Hematopoietic multipotent progenitor cell treated with erythropoietin and hydrocortisone succinate and interleukin-3 and kit ligand, for 15 days (in vitro differentiated cells): ENCODE results near the gene HELQ.
"Not testable (repeated sequence)": the region's sequence is repeated elsewhere in the genome, so short reads cannot be mapped to it uniquely, and the experiment has no call there.

ENCODE experiments used
- DNase-seq: peaks from one replicate; pipeline ENCODE4 v3.0.0-alpha.2; 2015; ENCODE audit warnings: low spot score

HELQ gene

GRCh38 chr4:83455281-83456183 is at the start of gene HELQ, which contains the start of gene MRPS18C:
Gene HELQ, minus strand, starts transcription at chr4:83455823. Its CDS starts 130 bp downstream, at chr4:83455693.
Gene MRPS18C, plus strand, starts transcription at chr4:83456058. Its CDS starts 20 bp downstream, at chr4:83456078.
- peak; percentile 97 for DNase-seq

- no peak for DNase-seq
These were observed 49.4 kb upstream of the HELQ start for GRCh38 chr4:83504996-83505395.

GRCh38 chr4:83504503-83504902 is 48.9 kb upstream of the HELQ start:
- no peak for DNase-seq

GRCh38 chr4:83503974-83504373 is 48.4 kb upstream of the HELQ start:
- no peak for DNase-seq

- not testable (repeated sequence) for DNase-seq
These were observed 46.0 kb upstream of the HELQ start for GRCh38 chr4:83501671-83502070.

GRCh38 chr4:83498187-83498586 is 42.6 kb upstream of the HELQ start:
- no peak for DNase-seq

- peak; percentile 30 for DNase-seq
These were observed 40.7 kb upstream of the HELQ start for GRCh38 chr4:83496085-83496917.

- DNase-seq, result peak; percentile 64
These were observed 35.3 kb upstream of the HELQ start for GRCh38 chr4:83490876-83491450.

- peak; percentile 28 for DNase-seq
These were observed 34.2 kb upstream of the HELQ start for GRCh38 chr4:83489711-83490326.

GRCh38 chr4:83486457-83487129 is 31.0 kb upstream of the HELQ start:
- DNase-seq, result peak; percentile 32

- peak; percentile 94 for DNase-seq
These were observed 29.2 kb upstream of the HELQ start, which contains the start of gene ABRAXAS1 for GRCh38 chr4:83484500-83485461. Gene ABRAXAS1, minus strand, starts transcription at chr4:83485100. Its CDS starts 28 bp downstream, at chr4:83485072.

- DNase-seq, result no peak
These were observed 18.3 kb upstream of the HELQ start for GRCh38 chr4:83473966-83474365.

GRCh38 chr4:83473423-83473822 is 17.8 kb upstream of the HELQ start:
- DNase-seq, result no peak

GRCh38 chr4:83456184-83456501 is 520 bp upstream of the HELQ start:
- no peak for DNase-seq

GRCh38 chr4:83454686-83455085 is 937 bp downstream of the HELQ start:
- peak; percentile 12 for DNase-seq

GRCh38 chr4:83449009-83449408 is 6.6 kb downstream of the HELQ start:
- DNase-seq, result no peak

GRCh38 chr4:83440899-83441298 is 14.7 kb downstream of the HELQ start:
- DNase-seq, result no peak

- no peak for DNase-seq
These were observed 15.3 kb downstream of the HELQ start for GRCh38 chr4:83440148-83440814.

- DNase-seq, result no peak
These were observed 16.9 kb downstream of the HELQ start for GRCh38 chr4:83438719-83439118.

- DNase-seq, result no peak
These were observed 18.9 kb downstream of the HELQ start for GRCh38 chr4:83436680-83437079.
